ENCODE measurements around the gene CFAP100.

DNA sequence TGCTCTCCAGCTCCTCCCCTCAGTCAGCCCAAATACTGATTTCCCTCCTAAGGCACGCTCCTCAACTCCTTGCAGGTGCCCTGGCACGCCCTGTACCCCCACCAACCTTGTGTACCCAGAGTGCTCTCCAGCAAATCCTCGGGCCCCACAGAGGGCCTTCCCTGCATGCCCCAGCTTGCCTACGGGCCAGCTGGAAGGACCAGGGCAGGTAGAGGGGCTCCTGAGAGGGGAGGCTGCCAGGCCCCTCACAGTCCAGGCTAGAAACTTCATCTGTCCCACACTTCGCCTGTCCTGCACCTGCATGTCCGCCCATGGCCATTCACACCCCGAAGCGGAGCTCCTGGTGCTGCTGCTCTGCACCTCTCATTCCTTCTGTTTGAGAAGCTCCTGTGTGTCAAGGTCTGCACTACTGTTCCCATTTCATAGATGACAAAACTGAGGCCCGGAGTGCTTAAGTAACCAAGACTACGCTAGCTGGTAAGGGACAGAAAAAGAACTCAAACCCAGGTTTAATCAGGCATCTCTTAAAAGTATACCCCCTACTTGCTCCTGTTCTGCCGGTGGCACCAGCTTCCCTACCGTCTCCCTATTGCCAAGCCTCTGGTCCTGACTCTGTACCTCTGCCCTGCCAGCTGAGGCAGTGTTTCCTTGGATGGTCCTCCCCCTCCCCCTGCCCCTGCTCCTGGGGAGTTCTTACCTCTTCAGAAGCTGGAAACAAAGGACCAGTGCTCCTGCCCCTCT lies 45.4 kb downstream of the CFAP100 start:
- TF ChIP-seq, protein P1, sequence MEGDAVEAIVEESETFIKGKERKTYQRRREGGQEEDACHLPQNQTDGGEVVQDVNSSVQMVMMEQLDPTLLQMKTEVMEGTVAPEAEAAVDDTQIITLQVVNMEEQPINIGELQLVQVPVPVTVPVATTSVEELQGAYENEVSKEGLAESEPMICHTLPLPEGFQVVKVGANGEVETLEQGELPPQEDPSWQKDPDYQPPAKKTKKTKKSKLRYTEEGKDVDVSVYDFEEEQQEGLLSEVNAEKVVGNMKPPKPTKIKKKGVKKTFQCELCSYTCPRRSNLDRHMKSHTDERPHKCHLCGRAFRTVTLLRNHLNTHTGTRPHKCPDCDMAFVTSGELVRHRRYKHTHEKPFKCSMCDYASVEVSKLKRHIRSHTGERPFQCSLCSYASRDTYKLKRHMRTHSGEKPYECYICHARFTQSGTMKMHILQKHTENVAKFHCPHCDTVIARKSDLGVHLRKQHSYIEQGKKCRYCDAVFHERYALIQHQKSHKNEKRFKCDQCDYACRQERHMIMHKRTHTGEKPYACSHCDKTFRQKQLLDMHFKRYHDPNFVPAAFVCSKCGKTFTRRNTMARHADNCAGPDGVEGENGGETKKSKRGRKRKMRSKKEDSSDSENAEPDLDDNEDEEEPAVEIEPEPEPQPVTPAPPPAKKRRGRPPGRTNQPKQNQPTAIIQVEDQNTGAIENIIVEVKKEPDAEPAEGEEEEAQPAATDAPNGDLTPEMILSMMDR (IDR thresholded peaks at IDR 0.05) = no peak
- TF ChIP-seq POLR2A (IDR thresholded peaks at IDR 0.05) = no peak

Measured in testis (tissue), 2 donors.